Ovary (tissue), 9 donors: ENCODE data around the gene YAF2. TPM values are rescaled to one million over a fixed set of nuclear protein-coding genes. Genes with fewer than 3 reads are reported as not detected.
"Not testable (repeated sequence)": the region's sequence is repeated elsewhere in the genome, so short reads cannot be mapped to it uniquely, and the experiment has no call there.

Experiments
- DNase-seq, 5 donors: peaks; one replicate each; pipeline ENCODE4 v3.0.0-alpha.2; 2019 to 2020
- H3K27ac ChIP-seq, 2 donors: fragments of 200-600 bp; one replicate each; pipeline versions ENCODE4 v1.5.1 to v1.8.0; 2019 to 2022
- H3K27me3 ChIP-seq: fragments of 200-600 bp; one replicate; pipeline ENCODE4 v1.8.0; 2022
- H3K36me3 ChIP-seq: fragments of 200-600 bp; sonication (generic); one replicate; pipeline ENCODE4 v1.5.1; 2019
- H3K4me1 ChIP-seq: one replicate; pipeline ENCODE4 v1.8.1; 2013; ENCODE audit warnings: mild to moderate bottlenecking, moderate library complexity; ENCODE audit not compliant: insufficient read depth
- H3K4me3 ChIP-seq: fragments of 200-600 bp; sonication (generic); one replicate; pipeline ENCODE4 v1.5.1; 2017
- H3K9me3 ChIP-seq, 2 donors: fragments of 200-600 bp in 1 of 2; sonication (generic) in 1 of 2; one replicate each; pipeline versions ENCODE4 v1.5.1 to v1.8.1; 2013 to 2019; ENCODE audit warnings: mild to moderate bottlenecking in 1 of 2, moderate library complexity in 1 of 2
- EP300 ChIP-seq: sonication (generic); formaldehyde crosslinking; IDR thresholded peaks from one replicate; pipeline ENCODE4 v1.6.1; 2017; ENCODE audit warnings: antibody characterized with exemption
- POLR2A ChIP-seq: fragments of 450-650 bp; IDR thresholded peaks from one replicate; pipeline ENCODE4 v1.6.1; 2017; ENCODE audit warnings: antibody characterized with exemption, mild to moderate bottlenecking, moderate library complexity
- WGBS, 3 donors: extraction: QIAGEN DNeasy Blood & Tissue Kit in 1 of 3; methylation state at CpG; one replicate each; pipeline versions ENCODE4 v1.1.5 to v1.1.7; 2013 to 2017; 5-methylcytosine and 5-hydroxymethylcytosine counted together
- intact Hi-C, 4 donors: fragments of 100-400 bp; cut with DNase I; formaldehyde crosslinking; loops; one replicate each; pipeline versions ENCODE4 v1.11.0 to v1.15.1; 2022 to 2023
- polyA plus RNA-seq, 2 donors: library from polyadenylated mRNA; stranded (reverse); fragments of 200-250 nt in 1 of 2; fragments of 350-450 nt in 1 of 2; fragmentation: Illumina TruSeq in 1 of 2; extraction: RNeasy Lipid Tissue Mini Kit (QIAGEN cat#74804) in 1 of 2; gene quantifications; one replicate each; pipeline ENCODE4 v1.2.3, GENCODE V29; 2013 to 2014
- total RNA-seq, 7 donors: library from RNA; depleted of rRNA in 2 of 7; stranded (reverse); fragments of >200 nt in 2 of 7; fragmentation: NEBNext Ultra II Directional in 3 of 7; extraction: Animal tissue kit (Norgen Biotek cat#: 25700) in 3 of 7; gene quantifications; one replicate each; pipeline versions ENCODE4 v1.1.0 to v1.2.4, GENCODE V29; 2016 to 2023
- TF ChIP-seq, protein P1 (sequence below), 3 donors: fragments of 450-650 bp in 2 of 3; fragments of 200-600 bp in 1 of 3; IDR thresholded peaks; one replicate each; pipeline versions ENCODE4 v1.5.1 to v1.8.0; 2016 to 2022; ENCODE audit warnings: antibody characterized with exemption in 3 of 3, mild to moderate bottlenecking in 1 of 3
- donor health status: DM: no; HTN: no; CAD: no; lungs with moderate emphysema.
- donor health status: DM: no; HTN: no; CAD: no.
- donor health status: Bipolar disorder and iron deficiency.
- donor health status: DM: yes; HTN: yes; CAD: no.
- donor health status: DM: no; HTN: no; CAD: no.
- donor health status: DM: yes; HTN: yes; CAD: no.

YAF2 gene
- total and polyA plus RNA-seq, 9 donors = 14.3 to 47.7 (median 35.1) TPM

DNA sequence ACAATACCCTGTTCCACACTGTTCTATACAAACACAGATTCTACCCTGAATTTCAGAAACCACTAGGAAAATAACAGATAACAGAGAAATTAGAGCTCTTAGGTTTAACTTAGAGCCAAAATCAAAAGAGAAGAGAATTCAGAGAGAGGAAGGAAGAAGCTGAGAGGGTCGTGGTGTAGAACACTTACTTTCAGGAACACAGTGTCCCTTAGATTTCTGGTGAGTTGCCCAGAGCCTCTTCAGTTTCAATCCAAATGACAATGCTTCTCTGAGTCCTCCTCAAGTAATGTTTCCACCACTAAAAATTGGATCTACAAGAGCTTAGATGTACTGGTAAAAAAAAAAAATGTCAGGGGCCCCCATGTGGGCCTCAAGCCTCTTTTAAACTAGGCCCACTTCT, 2.6 kb downstream of the YAF2 start:
- no peaks in the 10 kb centered on the region for H3K36me3 ChIP-seq
- intact Hi-C loops = loop anchor here in 2 of 4 donors (10.0 kb wide), 1 partner anchor 89 kb away; the partner anchor contains the start of genes PPHLN1 (in 2 of the 2) and ZCRB1 (in 2 of the 2)
- WGBS, 3 donors = 0 to 5% (median 0%) methylated on average over 1 of the region's 1 CpG
- H3K27me3 ChIP-seq = no peaks in the 10 kb centered on the region
- H3K27ac ChIP-seq = peak overlapping the region in 1 of 2 donors; percentile 60
- DNase-seq = peak in 2 of 5 donors; percentile 17 to 39
- no peak overlapping the region for H3K4me3 ChIP-seq
- H3K9me3 ChIP-seq = no peaks in the 10 kb centered on the region
- TF ChIP-seq POLR2A (no peak), EP300 (no peak)
- TF ChIP-seq, protein P1, sequence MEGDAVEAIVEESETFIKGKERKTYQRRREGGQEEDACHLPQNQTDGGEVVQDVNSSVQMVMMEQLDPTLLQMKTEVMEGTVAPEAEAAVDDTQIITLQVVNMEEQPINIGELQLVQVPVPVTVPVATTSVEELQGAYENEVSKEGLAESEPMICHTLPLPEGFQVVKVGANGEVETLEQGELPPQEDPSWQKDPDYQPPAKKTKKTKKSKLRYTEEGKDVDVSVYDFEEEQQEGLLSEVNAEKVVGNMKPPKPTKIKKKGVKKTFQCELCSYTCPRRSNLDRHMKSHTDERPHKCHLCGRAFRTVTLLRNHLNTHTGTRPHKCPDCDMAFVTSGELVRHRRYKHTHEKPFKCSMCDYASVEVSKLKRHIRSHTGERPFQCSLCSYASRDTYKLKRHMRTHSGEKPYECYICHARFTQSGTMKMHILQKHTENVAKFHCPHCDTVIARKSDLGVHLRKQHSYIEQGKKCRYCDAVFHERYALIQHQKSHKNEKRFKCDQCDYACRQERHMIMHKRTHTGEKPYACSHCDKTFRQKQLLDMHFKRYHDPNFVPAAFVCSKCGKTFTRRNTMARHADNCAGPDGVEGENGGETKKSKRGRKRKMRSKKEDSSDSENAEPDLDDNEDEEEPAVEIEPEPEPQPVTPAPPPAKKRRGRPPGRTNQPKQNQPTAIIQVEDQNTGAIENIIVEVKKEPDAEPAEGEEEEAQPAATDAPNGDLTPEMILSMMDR (IDR thresholded peaks at IDR 0.05) = no peak
- peaks cover 5% of the 10 kb centered on the region for H3K4me1 ChIP-seq

DNA sequence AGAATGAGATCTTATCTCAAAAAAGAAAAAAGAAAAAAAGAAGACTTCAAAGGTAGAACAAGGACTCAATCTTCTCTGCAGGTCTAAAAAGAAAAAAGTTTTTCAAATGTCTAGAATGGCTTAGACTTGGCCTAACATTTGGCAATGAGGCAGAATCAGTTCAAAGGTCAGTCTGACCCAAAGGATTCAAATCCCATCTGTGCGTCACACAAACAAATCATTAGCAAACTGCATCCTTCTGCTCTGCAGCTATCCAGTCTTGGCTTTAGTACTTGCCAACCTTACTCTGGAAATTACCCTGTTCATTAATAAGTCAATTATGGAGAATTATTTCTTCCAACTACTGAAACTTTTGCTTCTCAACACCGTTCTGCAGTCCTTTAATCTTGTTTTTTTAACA, 3.1 kb downstream of the YAF2 start:
- DNase-seq = peak in 2 of 5 donors; percentile 17 to 39
- peaks cover 5% of the 10 kb centered on the region for H3K4me1 ChIP-seq
- intact Hi-C loops = loop anchor here in 2 of 4 donors (10.0 kb wide), 1 partner anchor 90 kb away; the partner anchor contains the start of genes PPHLN1 (in 2 of the 2) and ZCRB1 (in 2 of the 2)
- no peaks in the 10 kb centered on the region for H3K27me3 ChIP-seq
- H3K4me3 ChIP-seq = no peak overlapping the region
- no peaks in the 10 kb centered on the region for H3K36me3 ChIP-seq
- 16 to 18% (median 17%) methylated on average over 2 of the region's 2 CpGs for WGBS, 3 donors
- H3K9me3 ChIP-seq = no peaks in the 10 kb centered on the region
- H3K27ac ChIP-seq = peak overlapping the region in 1 of 2 donors; percentile 60
- TF ChIP-seq, protein P1 (IDR thresholded peaks at IDR 0.05) = no peak
- no peak for TF ChIP-seq POLR2A
- TF ChIP-seq EP300 = no peak

DNA sequence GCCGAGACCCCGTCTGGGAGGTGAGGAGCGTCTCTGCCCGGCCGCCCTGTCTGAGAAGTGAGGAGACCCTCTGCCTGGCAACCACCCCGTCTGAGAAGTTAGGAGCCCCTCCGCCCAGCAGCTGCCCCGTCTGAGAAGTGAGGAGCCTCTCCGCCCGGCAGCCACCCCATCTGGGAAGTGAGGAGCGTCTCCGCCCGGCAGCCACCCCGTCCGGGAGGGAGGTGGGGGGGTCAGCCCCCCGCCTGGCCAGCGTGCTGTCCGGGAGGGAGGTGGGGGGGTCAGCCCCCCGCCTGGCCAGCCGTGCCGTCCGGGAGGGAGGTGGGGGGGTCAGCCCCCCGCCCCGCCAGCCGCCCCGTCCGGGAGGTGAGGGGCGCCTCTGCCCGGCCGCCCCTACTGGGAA, 10.5 kb downstream of the YAF2 start:
- H3K27me3 ChIP-seq, H3K27ac ChIP-seq, H3K4me3 ChIP-seq, H3K9me3 ChIP-seq, DNase-seq, H3K4me1 ChIP-seq, H3K36me3 ChIP-seq, intact Hi-C loops: not testable (repeated sequence)
- 91 to 100% (median 94%) methylated on average over 3 to 30 of the region's 30 CpGs for WGBS, 3 donors

DNA sequence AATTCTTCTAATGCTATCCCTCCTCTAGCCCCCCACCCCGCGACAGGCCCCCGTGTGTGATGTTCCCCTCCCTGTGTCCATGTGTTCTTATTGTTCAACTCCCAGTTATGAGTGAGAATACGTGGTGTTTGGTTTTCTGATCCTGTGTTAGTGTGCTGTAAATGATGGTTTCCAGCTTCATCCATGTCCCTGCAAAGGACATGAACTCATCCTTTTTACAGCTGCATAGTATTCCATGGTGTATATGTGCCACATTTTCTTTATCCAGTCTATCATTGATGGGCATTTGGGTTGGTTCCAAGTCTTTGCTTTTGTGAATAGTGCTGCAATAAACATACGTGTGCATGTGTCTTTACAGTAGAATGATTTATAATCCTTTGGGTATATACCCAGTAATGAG, 13.5 kb downstream of the YAF2 start:
- H3K36me3 ChIP-seq, H3K4me3 ChIP-seq, H3K27ac ChIP-seq, H3K4me1 ChIP-seq, H3K9me3 ChIP-seq, H3K27me3 ChIP-seq, intact Hi-C loops, DNase-seq: not testable (repeated sequence)
- WGBS, 3 donors = 92 to 96% (median 96%) methylated on average over 5 of the region's 5 CpGs

DNA sequence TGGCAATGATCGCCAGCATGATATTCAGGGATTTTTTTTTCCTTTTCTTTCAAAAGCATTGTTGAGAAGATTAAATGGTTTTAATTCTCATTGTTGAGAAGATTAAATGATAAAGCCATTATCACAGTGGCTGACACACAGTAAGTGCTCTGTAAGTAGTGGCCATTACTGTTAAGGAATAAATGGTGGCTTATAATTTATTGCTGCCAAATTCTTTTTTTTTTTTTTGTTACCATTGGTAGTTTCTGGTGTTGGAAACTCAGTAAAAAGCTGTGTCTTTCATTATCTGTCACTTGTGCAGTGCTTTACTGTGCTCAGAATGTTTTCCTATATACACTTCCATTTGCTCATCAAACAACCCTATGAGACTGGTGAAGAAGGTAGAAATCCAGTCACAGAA, 15.3 kb downstream of the YAF2 start:
- WGBS, 3 donors = 99 to 100% (median 100%) methylated on average over 1 of the region's 1 CpG
- Histone ChIP-seq H3K9me3 (no peaks in the 10 kb centered on the region), H3K27me3 (no peaks in the 10 kb centered on the region), H3K36me3 (no peaks in the 10 kb centered on the region), H3K4me3 (no peak overlapping the region), H3K4me1 (peaks cover 3% of the 10 kb centered on the region), H3K27ac (no peak overlapping the region)
- intact Hi-C loops = no loop called here
- no peak for DNase-seq
- TF ChIP-seq, protein P1 (IDR thresholded peaks at IDR 0.05) = no peak
- no peak for TF ChIP-seq POLR2A
